Stimulated activated CD8-positive, alpha-beta memory T cell treated with anti-CD3 and anti-CD28 coated beads, Interleukin-15, amount 100 ng/mL, for 1 hour (primary cell): ENCODE results near the gene EXOC4.
"Not testable (repeated sequence)": the region's sequence is repeated elsewhere in the genome, so short reads cannot be mapped to it uniquely, and the experiment has no call there.

Experiments
- DNase-seq: peaks from one replicate; pipeline ENCODE4 v3.0.0-alpha.2; 2020; ENCODE audit warnings: low read depth

Gene EXOC4

GRCh38 chr7:133633055-133633454 lies 380.2 kb downstream of the EXOC4 start:
- DNase-seq: no peak

DNA sequence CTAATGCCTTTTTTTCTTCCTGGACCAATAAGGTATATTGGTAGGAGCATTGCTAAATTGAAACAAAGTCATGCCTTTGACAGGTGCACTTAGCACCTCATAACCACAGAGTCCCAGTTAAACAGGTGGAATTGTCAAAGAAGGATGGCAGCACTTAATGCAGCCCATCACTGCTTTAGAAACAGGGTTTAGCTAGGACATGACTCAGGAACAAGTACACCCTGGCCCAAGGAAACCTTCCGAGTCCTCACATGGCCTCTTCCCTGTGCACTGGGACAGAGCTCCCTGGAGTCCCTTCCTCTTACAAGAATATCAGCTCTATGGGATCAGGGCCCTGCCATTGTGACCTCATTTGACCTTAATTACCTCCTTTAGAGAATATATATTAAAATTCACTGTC lies 382.7 kb downstream of the EXOC4 start:
- no peak for DNase-seq

GRCh38 chr7:133638857-133639256 lies 386.0 kb downstream of the EXOC4 start:
- DNase-seq: no peak

GRCh38 chr7:133641436-133641835 lies 388.6 kb downstream of the EXOC4 start:
- DNase-seq: no peak

GRCh38 chr7:133642907-133643306 lies 390.0 kb downstream of the EXOC4 start:
- no peak for DNase-seq

GRCh38 chr7:133643652-133644051 lies 390.8 kb downstream of the EXOC4 start:
- DNase-seq: not testable (repeated sequence)

DNA sequence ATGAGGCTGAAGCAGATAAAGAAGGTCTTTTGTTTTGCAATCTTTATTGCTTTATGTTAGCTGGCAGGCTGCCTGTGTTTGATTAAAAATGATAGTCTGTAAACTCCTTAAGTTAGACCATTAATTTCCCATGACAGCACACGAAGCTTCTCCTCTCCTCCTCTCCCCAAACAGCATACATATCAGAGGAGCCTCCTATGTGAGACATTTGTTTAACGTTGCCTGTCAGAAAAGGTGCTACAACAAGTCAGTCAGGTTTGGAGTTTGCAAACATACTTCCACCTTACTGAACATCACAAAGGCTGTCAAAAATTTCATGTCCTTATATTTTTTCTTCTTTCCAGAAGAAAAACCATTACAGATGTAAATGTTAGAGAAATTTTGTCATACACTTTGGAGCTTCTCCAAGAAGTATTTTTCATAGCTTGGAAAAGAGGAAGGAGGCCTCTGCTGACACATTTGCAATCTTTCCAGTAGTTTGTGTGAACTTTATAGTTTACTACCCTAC lies 393.1 kb downstream of the EXOC4 start:
- no peak for DNase-seq

DNA sequence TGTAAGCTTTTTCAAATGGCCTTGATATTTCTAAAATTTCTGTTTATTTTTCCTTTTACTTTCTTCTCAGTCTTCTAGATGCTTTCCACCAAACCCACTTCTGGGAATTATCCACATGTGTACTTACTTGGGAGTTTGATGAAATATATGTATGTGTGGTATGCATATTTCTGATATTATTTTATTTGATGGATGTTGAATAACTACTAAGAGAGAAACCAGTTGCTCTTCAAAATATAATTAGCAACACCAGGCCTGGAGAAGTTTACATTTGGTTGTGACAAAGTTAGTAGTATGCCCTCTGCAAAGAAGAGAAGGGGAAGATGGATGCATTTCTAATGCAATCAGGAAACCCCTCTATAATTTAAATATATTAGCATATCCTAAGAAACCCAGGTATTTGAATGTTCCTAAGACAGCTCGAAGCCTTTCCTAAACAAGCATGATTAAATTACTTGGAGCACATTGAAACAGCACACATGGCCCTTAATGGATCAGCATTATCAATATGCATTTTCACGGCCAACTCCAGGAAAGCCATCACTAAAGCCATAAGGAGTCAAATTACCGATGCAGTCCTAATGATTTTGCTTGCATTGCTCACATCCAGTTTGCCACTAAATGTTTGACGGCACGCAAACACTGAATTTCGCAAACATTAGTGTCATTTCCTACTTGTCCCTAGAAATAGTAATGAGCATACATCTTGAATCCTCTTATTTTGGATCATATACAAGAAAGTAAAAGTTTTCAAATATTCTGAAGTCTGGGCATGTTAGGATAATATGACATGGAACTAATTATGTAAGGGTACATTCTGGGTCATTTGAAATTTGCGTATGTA lies 393.8 kb downstream of the EXOC4 start:
- DNase-seq: no peak

GRCh38 chr7:133649593-133649992 lies 396.7 kb downstream of the EXOC4 start:
- DNase-seq: no peak

DNA sequence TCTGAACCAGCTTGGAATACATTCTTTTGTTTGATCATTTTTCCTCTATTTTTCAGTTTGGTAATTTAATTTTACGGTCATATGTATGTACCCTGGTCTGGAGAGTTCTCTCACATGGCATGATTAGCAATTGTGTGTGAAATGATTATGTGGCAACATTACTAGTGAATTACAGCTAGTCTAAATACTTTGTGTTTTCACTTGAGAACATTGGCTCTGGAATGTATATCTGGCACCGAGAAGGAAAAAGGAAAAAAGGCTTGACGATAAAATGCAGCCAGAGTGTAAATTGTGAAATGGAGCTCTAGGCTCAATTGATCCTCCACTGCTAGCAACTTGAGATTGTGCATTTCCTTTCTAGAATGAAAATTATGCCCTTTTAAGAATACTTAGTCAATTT lies 397.2 kb downstream of the EXOC4 start:
- no peak for DNase-seq

GRCh38 chr7:133650487-133651300 lies 397.8 kb downstream of the EXOC4 start:
- DNase-seq: no peak

DNA sequence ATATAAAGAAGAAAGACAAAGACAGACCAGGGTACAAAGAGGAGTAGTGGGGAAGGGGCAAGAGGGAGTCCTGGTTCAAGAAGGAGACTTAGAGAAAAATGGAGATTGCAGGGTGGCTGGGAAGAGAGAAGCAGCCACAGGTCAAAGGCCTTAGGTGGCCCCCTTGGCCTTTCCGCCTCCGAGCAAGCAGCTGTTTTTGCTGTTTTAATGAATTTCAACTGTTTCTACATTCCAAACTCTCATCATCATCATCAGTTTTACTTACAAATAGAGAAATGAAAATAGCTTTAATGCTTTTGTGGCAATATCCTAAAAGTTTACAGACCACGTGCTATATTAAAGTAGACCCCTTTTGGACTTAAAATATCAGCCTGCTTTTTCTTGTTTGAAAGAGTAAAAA lies 399.7 kb downstream of the EXOC4 start:
- no peak for DNase-seq

DNA sequence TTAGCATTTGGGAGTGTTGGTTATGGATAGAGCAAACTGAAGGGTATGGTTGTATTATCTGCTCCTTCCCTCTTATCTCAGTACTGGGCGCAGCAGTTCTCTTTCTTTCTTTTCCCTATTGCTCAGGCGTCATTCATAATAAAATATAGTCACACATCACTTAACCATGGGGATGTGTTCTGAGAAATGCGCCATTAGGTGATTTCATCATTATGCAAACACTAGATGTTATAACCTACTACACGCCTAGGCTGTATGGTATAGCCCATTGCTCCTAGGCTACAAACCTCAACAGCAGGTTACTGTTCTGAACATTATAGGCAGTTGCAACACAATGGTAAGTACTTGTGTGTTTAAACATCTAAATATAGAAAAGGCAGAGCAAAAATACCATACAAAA lies 401.7 kb downstream of the EXOC4 start:
- no peak for DNase-seq

DNA sequence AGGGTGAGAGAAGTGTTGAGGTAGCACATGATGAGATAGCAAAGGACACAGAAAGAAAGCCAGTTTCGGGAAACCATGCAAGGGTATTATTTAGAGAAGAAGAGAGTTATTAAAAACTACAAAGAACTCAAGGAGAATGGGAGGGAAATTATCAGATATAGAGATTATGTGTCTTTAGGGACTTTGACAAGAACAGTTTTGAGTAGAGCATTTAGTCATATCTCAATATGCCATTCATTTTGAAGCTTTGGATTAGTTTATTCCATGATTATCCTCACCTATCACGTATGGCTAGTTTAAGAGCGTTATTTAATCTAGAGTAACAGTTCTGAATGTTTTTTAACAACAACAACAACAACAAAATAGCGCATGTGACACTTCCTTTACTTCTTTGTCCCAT lies 409.4 kb downstream of the EXOC4 start:
- DNase-seq: no peak

DNA sequence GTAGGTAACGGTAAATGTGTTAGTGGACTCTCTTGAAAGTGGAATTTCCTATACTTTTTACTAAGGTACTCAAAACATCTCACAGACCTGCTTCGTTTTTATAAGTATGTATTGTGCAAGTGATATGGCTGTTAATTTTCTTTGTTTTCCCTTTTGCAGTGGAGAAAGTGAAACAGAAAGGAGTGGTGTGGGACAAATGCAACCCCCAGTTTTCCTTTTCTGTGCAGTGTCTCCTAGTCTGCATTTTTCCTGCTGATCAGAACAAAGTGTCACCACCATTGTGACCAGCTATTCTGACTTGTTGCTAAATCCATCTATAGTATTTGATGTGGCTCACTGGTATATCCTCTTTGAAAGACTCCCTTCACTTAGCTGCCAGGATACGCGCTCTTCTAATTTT lies 410.0 kb downstream of the EXOC4 start:
- no peak for DNase-seq

GRCh38 chr7:133664528-133664927 lies 411.6 kb downstream of the EXOC4 start:
- no peak for DNase-seq

DNA sequence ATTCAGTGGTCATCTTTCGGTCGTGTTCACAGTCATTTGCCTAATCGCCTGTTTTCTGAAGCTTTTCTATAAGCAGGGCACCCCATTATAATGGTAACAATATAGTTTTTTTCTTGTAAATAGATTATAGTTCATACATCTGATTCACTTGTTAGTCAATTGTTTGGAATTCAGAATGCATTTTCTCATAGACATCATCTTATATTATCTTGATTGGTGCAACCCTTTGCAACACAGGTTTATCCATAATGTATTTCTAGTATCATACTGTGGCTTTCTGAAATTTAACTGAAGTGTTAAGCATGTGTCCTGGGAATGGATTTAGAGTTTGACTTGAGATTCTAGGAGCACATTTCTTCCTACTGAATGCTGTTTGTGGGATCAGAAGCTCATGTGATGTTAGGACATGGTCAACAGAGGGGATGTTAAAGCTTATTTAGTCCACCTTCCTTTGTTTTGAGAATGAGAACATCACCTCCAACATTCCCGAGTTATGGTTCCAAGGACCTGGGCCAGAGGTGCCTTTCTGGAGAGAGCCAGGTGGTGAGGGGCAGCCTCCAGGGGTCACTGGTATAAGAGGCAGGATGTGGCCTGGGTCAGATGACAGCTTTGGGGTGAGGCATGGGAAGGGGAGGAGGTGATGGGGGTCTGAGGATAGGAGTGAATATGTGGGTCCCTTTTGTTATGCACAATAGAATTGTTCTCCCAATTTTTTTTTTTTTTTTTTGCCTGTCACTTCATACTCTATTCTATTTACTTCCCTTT lies 415.6 kb downstream of the EXOC4 start:
- no peak for DNase-seq

DNA sequence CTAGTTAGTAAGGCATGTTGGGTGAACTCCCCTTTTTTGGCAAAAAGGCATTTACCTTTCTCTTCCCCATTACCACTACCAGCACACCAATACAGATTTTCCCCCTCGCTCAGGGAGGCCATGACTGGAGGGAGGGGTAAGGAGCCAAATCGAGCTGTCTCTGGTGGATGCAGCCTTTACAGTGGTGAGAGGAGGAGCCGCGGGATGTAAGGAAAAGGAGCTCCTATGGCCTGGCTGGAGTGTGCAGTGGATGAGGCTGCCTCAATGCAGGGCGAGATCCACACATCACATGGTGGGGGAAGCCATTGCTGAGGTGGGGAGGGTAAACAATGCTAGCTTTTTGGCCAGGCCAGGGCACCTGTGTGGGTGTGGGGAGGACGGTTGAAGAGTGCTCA lies 416.2 kb downstream of the EXOC4 start:
- no peak for DNase-seq

- no peak for DNase-seq
Observed at GRCh38 chr7:133670250-133670649, 417.4 kb downstream of the EXOC4 start.

DNA sequence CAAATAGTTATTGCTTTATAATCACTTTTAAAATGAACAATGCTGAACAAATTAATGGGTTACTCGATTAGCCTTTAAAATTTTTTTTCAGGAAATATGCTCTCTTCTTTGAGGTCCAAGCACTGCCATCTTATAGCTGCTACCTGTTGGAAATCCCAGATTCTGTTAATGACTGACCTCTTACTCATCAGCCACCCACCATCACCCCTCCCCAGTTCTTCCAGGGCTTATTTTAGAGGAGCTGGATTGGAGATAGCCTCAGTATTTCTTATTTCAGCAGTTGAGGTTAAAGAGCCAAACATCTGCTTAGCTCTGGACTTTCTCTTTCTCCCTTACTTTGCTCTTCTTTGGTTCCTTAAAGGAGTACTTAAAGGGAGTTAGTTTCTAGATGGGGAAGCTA lies 420.0 kb downstream of the EXOC4 start:
- no peak for DNase-seq

- DNase-seq: no peak
Observed at GRCh38 chr7:133674079-133674763, 421.3 kb downstream of the EXOC4 start.
